ENCODE data around the gene SFN.

Gene SFN

GRCh38 chr1:26894263-26894662, 31.3 kb downstream of the SFN start:
- DNase-seq = no peak

GRCh38 chr1:26897351-26897750, 34.4 kb downstream of the SFN start:
- peaks cover 30% of the 10 kb centered on the region for H3K36me3 ChIP-seq (replicated peaks)
- DNase-seq = no peak
- no peaks in the 10 kb centered on the region for H3K27me3 ChIP-seq (replicated peaks)
- in situ Hi-C loops (cut with HindIII; ENCODE audit: low pct_ligation_motif_present, low sequenced_read_pairs) = no loop called here
- TF ChIP-seq, protein P1, sequence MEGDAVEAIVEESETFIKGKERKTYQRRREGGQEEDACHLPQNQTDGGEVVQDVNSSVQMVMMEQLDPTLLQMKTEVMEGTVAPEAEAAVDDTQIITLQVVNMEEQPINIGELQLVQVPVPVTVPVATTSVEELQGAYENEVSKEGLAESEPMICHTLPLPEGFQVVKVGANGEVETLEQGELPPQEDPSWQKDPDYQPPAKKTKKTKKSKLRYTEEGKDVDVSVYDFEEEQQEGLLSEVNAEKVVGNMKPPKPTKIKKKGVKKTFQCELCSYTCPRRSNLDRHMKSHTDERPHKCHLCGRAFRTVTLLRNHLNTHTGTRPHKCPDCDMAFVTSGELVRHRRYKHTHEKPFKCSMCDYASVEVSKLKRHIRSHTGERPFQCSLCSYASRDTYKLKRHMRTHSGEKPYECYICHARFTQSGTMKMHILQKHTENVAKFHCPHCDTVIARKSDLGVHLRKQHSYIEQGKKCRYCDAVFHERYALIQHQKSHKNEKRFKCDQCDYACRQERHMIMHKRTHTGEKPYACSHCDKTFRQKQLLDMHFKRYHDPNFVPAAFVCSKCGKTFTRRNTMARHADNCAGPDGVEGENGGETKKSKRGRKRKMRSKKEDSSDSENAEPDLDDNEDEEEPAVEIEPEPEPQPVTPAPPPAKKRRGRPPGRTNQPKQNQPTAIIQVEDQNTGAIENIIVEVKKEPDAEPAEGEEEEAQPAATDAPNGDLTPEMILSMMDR (IDR thresholded peaks at IDR 0.05; ENCODE audit: low read depth, low read length, missing control alignments) = no peak
- H3K4me3 ChIP-seq (ENCODE audit: low read depth, low read length) = no peak overlapping the region
- H3K27ac ChIP-seq = no peak overlapping the region

More at GRCh38 chr1:26894263-26894662, 31.3 kb downstream of the SFN start:
- no peak overlapping the region for H3K4me3 ChIP-seq (ENCODE audit: low read depth, low read length)
- H3K27ac ChIP-seq = no peak overlapping the region
- H3K27me3 ChIP-seq (replicated peaks) = no peaks in the 10 kb centered on the region
- H3K36me3 ChIP-seq (replicated peaks) = peaks cover 35% of the 10 kb centered on the region
- in situ Hi-C loops (cut with HindIII; ENCODE audit: low pct_ligation_motif_present, low sequenced_read_pairs) = no loop called here
- TF ChIP-seq, protein P1 (IDR thresholded peaks at IDR 0.05; ENCODE audit: low read depth, low read length, missing control alignments) = no peak

DNA sequence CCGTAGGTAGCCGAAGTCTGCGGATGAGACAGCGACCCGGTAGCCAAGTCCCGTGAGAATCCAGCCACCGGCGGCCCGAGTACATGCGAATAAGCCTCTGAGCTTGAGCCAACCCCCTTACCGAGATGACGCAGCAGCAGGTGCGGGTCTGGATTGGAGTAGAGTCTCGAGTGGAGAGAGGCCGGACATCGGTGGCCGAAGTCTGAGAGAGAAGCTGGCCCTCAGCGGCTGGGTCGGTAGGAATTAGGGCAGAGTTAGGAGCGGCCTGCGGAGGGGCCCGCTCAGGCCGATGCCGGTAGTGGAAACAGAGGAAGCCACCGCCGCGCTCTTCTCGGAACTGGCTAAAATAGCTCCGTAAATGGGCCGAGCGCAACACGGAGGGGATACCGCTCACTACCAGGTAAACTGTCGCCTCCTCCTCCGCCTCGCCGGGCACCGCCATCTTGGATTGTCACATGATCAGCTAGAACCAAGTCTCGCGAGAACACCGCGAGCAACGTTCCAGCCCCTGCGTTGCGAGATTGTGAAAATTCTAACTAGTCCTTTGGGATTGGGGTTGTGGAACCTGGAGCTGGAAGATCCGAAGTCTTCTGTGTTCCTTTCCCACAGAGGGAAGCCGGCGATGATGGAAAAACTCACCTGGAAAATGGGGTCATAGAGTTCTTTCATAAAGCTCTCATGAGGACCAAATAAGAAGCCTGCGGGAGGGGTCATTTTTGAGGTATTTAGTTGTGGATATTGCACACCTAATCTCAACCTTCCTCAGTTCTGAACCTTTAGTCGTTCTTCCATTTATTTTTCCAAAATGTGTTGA, 37.3 kb downstream of the SFN start, which contains the start of gene GPATCH3:
GPATCH3 (minus strand) TSS at position 467 of the 814 bp plus-strand sequence; CDS start at position 442, 25 bp downstream.
- TF ChIP-seq, protein P1 (IDR thresholded peaks at IDR 0.05; ENCODE audit: low read depth, low read length, missing control alignments) = no peak
- peak within 1 kb of the TSS; percentile 96 for H3K4me3 ChIP-seq (ENCODE audit: low read depth, low read length)
- H3K36me3 ChIP-seq (replicated peaks) = peaks cover 14% of the 10 kb centered on the region
- in situ Hi-C loops (cut with HindIII; ENCODE audit: low pct_ligation_motif_present, low sequenced_read_pairs) = no loop called here
- H3K27me3 ChIP-seq (replicated peaks) = no peaks in the 10 kb centered on the region
- DNase-seq = peak; percentile 90
- H3K27ac ChIP-seq = peak within 1 kb of the TSS; percentile 91

- TF ChIP-seq, protein P1 (IDR thresholded peaks at IDR 0.05; ENCODE audit: low read depth, low read length, missing control alignments) = no peak
- in situ Hi-C loops (cut with HindIII; ENCODE audit: low pct_ligation_motif_present, low sequenced_read_pairs) = no loop called here
Measured at GRCh38 chr1:26900815-26901511, 38.0 kb downstream of the SFN start.

DNA sequence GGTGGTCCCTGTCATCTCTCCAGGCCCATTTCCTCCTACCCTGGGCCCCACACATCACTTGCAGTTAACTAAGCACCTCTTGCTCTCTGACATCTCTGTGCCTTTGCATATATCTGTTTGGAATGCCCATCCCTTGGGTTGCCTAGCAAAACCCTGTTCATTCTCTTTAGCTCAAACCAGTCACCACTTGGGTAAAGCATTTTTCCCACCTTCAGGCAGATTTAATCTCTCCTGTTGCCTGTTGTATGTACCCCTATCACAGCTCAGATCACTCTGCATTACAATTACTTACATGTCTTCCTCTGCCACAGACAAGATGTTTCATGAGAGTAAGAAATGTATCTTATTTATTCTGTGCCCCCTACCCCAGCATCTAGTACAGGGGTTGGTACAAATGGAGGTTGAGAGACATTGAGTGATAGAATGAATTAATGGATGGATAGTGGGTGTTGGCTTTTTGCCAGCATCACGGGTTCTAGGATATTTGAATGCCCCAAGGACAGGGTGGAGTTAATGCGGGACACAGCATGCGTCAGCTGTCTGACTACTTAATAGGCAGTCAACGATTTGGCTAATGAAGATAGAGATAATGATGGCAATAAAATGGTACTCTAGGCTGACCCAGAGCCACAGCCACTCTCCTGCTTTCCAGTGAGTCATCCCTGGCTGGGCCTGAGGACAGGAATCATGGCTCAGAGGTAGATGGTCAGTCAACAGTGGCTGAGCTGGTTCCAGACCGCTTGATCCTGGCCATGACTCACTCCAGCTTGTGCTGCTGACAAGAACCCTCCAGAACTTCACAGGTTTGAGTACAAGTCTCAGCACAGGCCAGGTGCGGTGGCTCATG, 44.3 kb downstream of the SFN start:
- TF ChIP-seq, protein P1 (IDR thresholded peaks at IDR 0.05; ENCODE audit: low read depth, low read length, missing control alignments) = no peak

More at GRCh38 chr1:26900815-26901511, 38.0 kb downstream of the SFN start:
- peak overlapping the region; percentile 91 for H3K27ac ChIP-seq
- peak overlapping the region; percentile 96 for H3K4me3 ChIP-seq (ENCODE audit: low read depth, low read length)
- H3K36me3 ChIP-seq (replicated peaks) = peaks cover 9% of the 10 kb centered on the region
- DNase-seq = no peak
- H3K27me3 ChIP-seq (replicated peaks) = no peaks in the 10 kb centered on the region

More for the DNA sequence above, 44.3 kb downstream of the SFN start:
- Histone ChIP-seq H3K36me3 (replicated peaks) (no peaks in the 10 kb centered on the region), H3K27me3 (replicated peaks) (no peaks in the 10 kb centered on the region), H3K27ac (no peak overlapping the region), H3K4me3 (ENCODE audit: low read depth, low read length) (no peak overlapping the region)
- peak; percentile 80 for DNase-seq
- in situ Hi-C loops (cut with HindIII; ENCODE audit: low pct_ligation_motif_present, low sequenced_read_pairs) = no loop called here

Measured in brain microvascular endothelial cell (primary cell).